HepG2 (cell line): ENCODE results near the gene DCDC2C. TPM values are rescaled to one million over a fixed set of nuclear protein-coding genes. Genes with fewer than 3 reads are reported as not detected.

Experiments used
- ATAC-seq: fragments of 200-7000 bp; cut with Tn5 transposase; 3 replicates; pipeline ENCODE4 v1.9.1; 2020; ENCODE audit warnings: mild to moderate bottlenecking, moderate library complexity
- BruUV-seq: library from RNA; stranded (reverse); fragments of 400-500 nt; replicated peaks from 2 replicates; lab custom pipeline; 2021; lab: Mats Ljungman, UMichigan
- CTCF ChIA-PET: fragments of 300-600 bp; formaldehyde crosslinking; extraction: SDS; loops from one replicate; lab custom pipeline; 2021; ENCODE audit warnings: low total read pairs, inconsistent platforms, low intra/inter-chr PET ratio; lab: Yijun Ruan, JAX
- POLR2A ChIA-PET: fragments of 350-600 bp; sonication (Branson Sonifier 250); formaldehyde crosslinking; loops from one replicate; lab custom pipeline; 2020; ENCODE audit warnings: antibody characterized with exemption, inconsistent platforms; lab: Yijun Ruan, JAX
- DNase-seq: peaks from one replicate; pipeline ENCODE4 v3.0.0-alpha.2; 2015; ENCODE audit warnings: low spot score
- FAIRE-seq: peaks from 3 replicates; lab custom pipeline; 2011; peaks lifted over from hg19 to GRCh38; lab: Jason Lieb, UNC
- H2AFZ ChIP-seq: one replicate; pipeline ENCODE4 v1.6.1; 2011; ENCODE audit warnings: low read length, inconsistent platforms
- H3K27ac ChIP-seq: fragments of 300-600 bp; 3 replicates; pipeline ENCODE4 v1.8.0; 2011; ENCODE audit warnings: mixed run types, mild to moderate bottlenecking, mixed read lengths, low read length, inconsistent platforms; ENCODE audit not compliant: insufficient read depth; ENCODE audit errors: extremely low read length
- H3K27me3 ChIP-seq, 2 experiments: fragments of 200-600 bp in 1 of 2; 2 replicates in 1 of 2; 3 replicates in 1 of 2; pipeline versions ENCODE4 v1.6.0 to v1.8.0; 2011; ENCODE audit warnings: low read length in 2 of 2, mild to moderate bottlenecking in 2 of 2, moderate library complexity in 2 of 2, inconsistent platforms in 1 of 2; ENCODE audit not compliant: insufficient read depth in 2 of 2, control insufficient read depth in 1 of 2
- H3K36me3 ChIP-seq, 2 experiments: fragments of 200-600 bp in 1 of 2; replicated peaks in 1 of 2; 2 replicates in 1 of 2; 3 replicates in 1 of 2; pipeline versions ENCODE4 v1.5.1 to v1.8.0; 2011; ENCODE audit warnings: low read length in 2 of 2, inconsistent platforms in 1 of 2; ENCODE audit not compliant: insufficient read depth in 2 of 2, control insufficient read depth in 1 of 2
- H3K4me1 ChIP-seq: 2 replicates; pipeline ENCODE4 v1.5.1; 2012; ENCODE audit warnings: low read length, inconsistent platforms; ENCODE audit not compliant: insufficient read depth
- H3K4me2 ChIP-seq: 2 replicates; pipeline ENCODE4 v1.6.0; 2011; ENCODE audit warnings: low read depth, low read length, inconsistent platforms
- H3K4me3 ChIP-seq, 3 experiments: fragments of 200-600 bp in 1 of 3; sonication (generic), shearing (Covaris generic) in 1 of 3; replicated peaks in 1 of 3; 2 replicates each; pipeline ENCODE4 v1.5.1; 2011 to 2016; ENCODE audit warnings: low read length in 3 of 3, inconsistent platforms in 2 of 3, low read depth in 2 of 3, mild to moderate bottlenecking in 2 of 3, control low read depth in 1 of 3, mixed read lengths in 1 of 3; ENCODE audit not compliant: insufficient read depth in 1 of 3
- H3K79me2 ChIP-seq: one replicate; pipeline ENCODE4 v1.6.1; 2011; ENCODE audit warnings: low read length, inconsistent platforms; ENCODE audit not compliant: insufficient read depth
- H3K9ac ChIP-seq: 2 replicates; pipeline ENCODE4 v1.6.0; 2011; ENCODE audit warnings: mild to moderate bottlenecking, low read depth, low read length, inconsistent platforms; ENCODE audit not compliant: insufficient read depth
- H3K9me3 ChIP-seq: 2 replicates; pipeline ENCODE4 v1.5.1; 2012; ENCODE audit warnings: mild to moderate bottlenecking, low read length
- H4K20me1 ChIP-seq: 2 replicates; pipeline ENCODE4 v1.6.0; 2011; ENCODE audit warnings: inconsistent platforms, mild to moderate bottlenecking, low read length, moderate library complexity; ENCODE audit not compliant: insufficient read depth
- FOXK1 ChIP-seq: sonication (generic); formaldehyde crosslinking; IDR thresholded peaks from 2 replicates; pipeline ENCODE4 v1.4.0; 2020; ENCODE audit warnings: low read depth, missing genetic modification reagents, borderline replicate concordance
- FOXO1 ChIP-seq: sonication (generic); formaldehyde crosslinking; IDR thresholded peaks from 2 replicates; pipeline ENCODE4 v1.4.0; 2020; ENCODE audit warnings: missing genetic modification reagents
- LCORL ChIP-seq, 2 experiments: fragments of 450-650 bp in 1 of 2; sonication (generic) in 1 of 2; formaldehyde crosslinking in 1 of 2; IDR thresholded peaks; 2 replicates each; pipeline versions ENCODE4 v1.5.0 to v1.6.1; 2017 to 2020; ENCODE audit warnings: antibody characterized with exemption in 1 of 2, missing genetic modification reagents in 1 of 2
- NFE2L2 ChIP-seq: fragments of 150-350 bp; IDR thresholded peaks from 2 replicates; pipeline ENCODE4 v1.6.1; 2014; ENCODE audit warnings: low read length
- NR1H2 ChIP-seq: sonication (generic); formaldehyde crosslinking; IDR thresholded peaks from 2 replicates; pipeline ENCODE4 v1.8.1; 2022; ENCODE audit warnings: low read depth, missing genetic modification reagents, borderline replicate concordance
- POLR2AphosphoS2 ChIP-seq: IDR thresholded peaks from 2 replicates; pipeline ENCODE4 v1.6.1; 2011; ENCODE audit warnings: low read depth, low read length, improper control_type of control experiment
- RFXANK ChIP-seq: IDR thresholded peaks from 2 replicates; pipeline ENCODE4 v1.6.1; 2016
- TAF1 ChIP-seq: sonication (generic); formaldehyde crosslinking; IDR thresholded peaks from 2 replicates; pipeline ENCODE4 v1.4.0; 2020; ENCODE audit warnings: missing genetic modification reagents
- ZBTB8A ChIP-seq: sonication (generic); formaldehyde crosslinking; IDR thresholded peaks from 2 replicates; pipeline ENCODE4 v1.4.0; 2020; ENCODE audit warnings: mild to moderate bottlenecking, low read depth, missing genetic modification reagents, borderline replicate concordance
- ZNF619 ChIP-seq: sonication (generic); formaldehyde crosslinking; IDR thresholded peaks from 2 replicates; pipeline ENCODE4 v1.4.0; 2020; ENCODE audit warnings: mild to moderate bottlenecking, missing genetic modification reagents
- WGBS: methylation state at CpG from one replicate; pipeline ENCODE4 v1.1.6; 2017; ENCODE audit warnings: low lambda C conversion rate; 5-methylcytosine and 5-hydroxymethylcytosine counted together
- in situ Hi-C: cut with HindIII; loops from 2 replicates; pipeline ENCODE4 v1.10.0; 2017; ENCODE audit warnings: low pct_unique_long_range_greater_than_20kb; ENCODE audit not compliant: extremely low pct_ligation_motif_present
- intact Hi-C: fragments of 100-400 bp; cut with micrococcal nuclease; formaldehyde crosslinking; loops from one replicate; pipeline ENCODE4 v1.10.0; 2022; ENCODE audit not compliant: unreplicated experiment
- polyA plus RNA-seq, 8 experiments: library from polyadenylated mRNA; depleted of rRNA in 3 of 8; stranded (reverse) in 7 of 8; unstranded in 1 of 8; fragments of >200 nt; fragmentation: Illumina TruSeq in 4 of 8; extraction: Trizol in 4 of 8; gene quantifications; 2 replicates each; pipeline versions ENCODE4 v1.2.1 to v1.2.3, GENCODE V29; 2011 to 2016; ENCODE audit warnings: low read depth in 4 of 8, missing spikeins in 1 of 8, mixed read lengths in 1 of 8; ENCODE audit not compliant: insufficient read depth in 1 of 8
- total RNA-seq, 5 experiments: library from RNA; depleted of rRNA; stranded (reverse); fragments of >200 nt; fragmentation: Illumina TruSeq; extraction: Trizol; gene quantifications; 2 replicates each; pipeline ENCODE4 v1.2.3, GENCODE V29; 2016; ENCODE audit warnings: low read depth in 1 of 5
- TF ChIP-seq, protein P1 (sequence below): sonication (generic); formaldehyde crosslinking; IDR thresholded peaks from 2 replicates; pipeline ENCODE4 v1.4.0; 2020; ENCODE audit warnings: missing genetic modification reagents
- TF ChIP-seq, protein P2 (sequence below): sonication (generic); formaldehyde crosslinking; IDR thresholded peaks from 2 replicates; pipeline ENCODE4 v1.5.0; 2020; ENCODE audit warnings: missing genetic modification reagents

Gene DCDC2C
- total and polyA plus RNA-seq, 2 of the 13 experiments (the other 11 are each of a cell fraction or from before 2014, with no cell fraction given): not detected

DNA sequence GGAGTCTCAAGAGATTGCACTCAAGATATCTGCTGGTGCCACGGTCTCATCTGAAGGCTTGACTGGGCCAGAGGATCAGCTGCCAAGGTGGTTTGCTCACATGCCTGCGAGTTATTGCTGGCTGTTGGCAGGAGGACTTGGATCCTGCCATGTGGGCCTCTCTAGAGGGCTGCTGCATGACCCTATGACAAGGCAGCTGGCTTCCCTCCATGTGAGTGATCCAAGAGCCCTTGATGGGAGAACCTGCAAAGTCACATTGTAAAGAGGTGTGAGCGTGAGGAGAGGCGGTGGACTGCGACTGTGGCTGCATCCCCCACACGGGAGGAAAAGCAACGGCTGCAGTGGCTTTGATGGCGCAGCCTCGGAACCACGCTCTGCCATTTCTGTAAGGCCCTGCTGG is 49.4 kb upstream of the DCDC2C start:
- Histone ChIP-seq H3K27me3 (peaks cover 3 to 13% of the 10 kb centered on the region in 2 experiments; a peak in 1 of 5 replicates), H3K4me3 (no peak overlapping the region), H3K9me3 (no peaks in the 10 kb centered on the region), H3K4me1 (peaks cover 79% of the 10 kb centered on the region), H3K79me2 (no peaks in the 10 kb centered on the region), H4K20me1 (no peaks in the 10 kb centered on the region), H3K27ac (no peak overlapping the region), H3K9ac (no peak overlapping the region), H3K36me3 (no peaks in the 10 kb centered on the region)
- no peak for FAIRE-seq
- no TSS peak for BruUV-seq
- ChIA-PET POLR2A (no interaction called here), CTCF (no interaction called here)
- intact Hi-C loops: loop anchor here (5.0 to 10.0 kb wide), 2 partner anchors 97 to 349 kb away; partner anchors contain the start of gene RNASEH1
- in situ Hi-C loops: loop anchor here (5.0 kb wide), 1 partner anchor 77 kb away; the partner anchor contains the start of gene RPS7
- DNase-seq: no peak
- ATAC-seq: no peak
- WGBS: 73% methylated on average over 10 of the region's 10 CpGs
- no peak for TF ChIP-seq ZBTB8A (CRISPR knock-in tag)
- no peak for TF ChIP-seq FOXK1 (CRISPR knock-in tag)
- no peak for TF ChIP-seq FOXO1 (CRISPR knock-in tag)
- TF ChIP-seq, protein P1, sequence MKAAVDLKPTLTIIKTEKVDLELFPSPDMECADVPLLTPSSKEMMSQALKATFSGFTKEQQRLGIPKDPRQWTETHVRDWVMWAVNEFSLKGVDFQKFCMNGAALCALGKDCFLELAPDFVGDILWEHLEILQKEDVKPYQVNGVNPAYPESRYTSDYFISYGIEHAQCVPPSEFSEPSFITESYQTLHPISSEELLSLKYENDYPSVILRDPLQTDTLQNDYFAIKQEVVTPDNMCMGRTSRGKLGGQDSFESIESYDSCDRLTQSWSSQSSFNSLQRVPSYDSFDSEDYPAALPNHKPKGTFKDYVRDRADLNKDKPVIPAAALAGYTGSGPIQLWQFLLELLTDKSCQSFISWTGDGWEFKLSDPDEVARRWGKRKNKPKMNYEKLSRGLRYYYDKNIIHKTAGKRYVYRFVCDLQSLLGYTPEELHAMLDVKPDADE (CRISPR knock-in tag): no peak
- TF ChIP-seq RFXANK (CRISPR knock-in tag): no peak
- no peak for TF ChIP-seq NFE2L2
- TF ChIP-seq POLR2AphosphoS2: no peak
- no peak for TF ChIP-seq TAF1 (CRISPR knock-in tag)
- no peak for TF ChIP-seq NR1H2
- TF ChIP-seq, protein P2, sequence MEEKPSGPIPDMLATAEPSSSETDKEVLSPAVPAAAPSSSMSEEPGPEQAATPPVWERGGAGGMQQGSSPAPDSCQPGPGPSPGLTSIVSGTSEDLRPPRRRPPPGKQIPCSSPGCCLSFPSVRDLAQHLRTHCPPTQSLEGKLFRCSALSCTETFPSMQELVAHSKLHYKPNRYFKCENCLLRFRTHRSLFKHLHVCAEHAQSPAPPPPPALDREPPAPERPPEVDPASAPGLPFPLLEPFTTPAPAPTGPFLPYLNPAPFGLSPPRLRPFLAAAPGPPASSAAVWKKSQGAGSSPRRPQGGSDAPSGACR (CRISPR knock-in tag): no peak
- TF ChIP-seq LCORL (IDR thresholded peaks at IDR 0.05): no peak
- no peak for TF ChIP-seq LCORL (CRISPR knock-in tag; IDR thresholded peaks at IDR 0.05)
- no peak for TF ChIP-seq ZNF619 (CRISPR knock-in tag)
- TF ChIP-seq, all 625 proteins: peak for 0
- Histone ChIP-seq H2AFZ (no peak overlapping the region), H3K4me2 (no peak overlapping the region)
